ENCODE results near the gene DUSP6.

The DUSP6 gene

GRCh38 chr12:89373763-89374572 is 21.7 kb upstream of the DUSP6 start:
- no peak for DNase-seq

GRCh38 chr12:89372584-89373370 is 20.5 kb upstream of the DUSP6 start:
- no peak for DNase-seq

GRCh38 chr12:89370850-89371249 is 18.5 kb upstream of the DUSP6 start:
- DNase-seq: no peak

GRCh38 chr12:89370421-89370831 is 18.1 kb upstream of the DUSP6 start:
- DNase-seq: no peak

- no peak for DNase-seq
Measured at GRCh38 chr12:89369166-89369565, 16.9 kb upstream of the DUSP6 start.

- DNase-seq: no peak
Measured at GRCh38 chr12:89368391-89368790, 16.1 kb upstream of the DUSP6 start.

GRCh38 chr12:89366676-89367364 is 14.5 kb upstream of the DUSP6 start:
- DNase-seq: no peak

GRCh38 chr12:89364631-89365030 is 12.3 kb upstream of the DUSP6 start:
- DNase-seq: no peak

GRCh38 chr12:89364058-89364457 is 11.8 kb upstream of the DUSP6 start:
- DNase-seq: no peak

GRCh38 chr12:89363582-89363981 is 11.3 kb upstream of the DUSP6 start:
- DNase-seq: no peak

- no peak for DNase-seq
Measured at GRCh38 chr12:89363084-89363483, 10.8 kb upstream of the DUSP6 start.

GRCh38 chr12:89359615-89360014 is 7.3 kb upstream of the DUSP6 start:
- DNase-seq: no peak

- DNase-seq: no peak
Measured at GRCh38 chr12:89358805-89359204, 6.5 kb upstream of the DUSP6 start.

GRCh38 chr12:89357297-89357730 is 5.0 kb upstream of the DUSP6 start:
- no peak for DNase-seq

- no peak for DNase-seq
Measured at GRCh38 chr12:89356069-89356665, 3.9 kb upstream of the DUSP6 start.

GRCh38 chr12:89355243-89356068 is 3.2 kb upstream of the DUSP6 start:
- DNase-seq: no peak

- DNase-seq: peak; percentile 11
Measured at GRCh38 chr12:89354612-89355067, 2.3 kb upstream of the DUSP6 start.

- peak; percentile 26 for DNase-seq
Measured at GRCh38 chr12:89353823-89354611, 1.7 kb upstream of the DUSP6 start.

- peak; percentile 52 for DNase-seq
Measured at GRCh38 chr12:89353188-89353822, 1.0 kb upstream of the DUSP6 start.

GRCh38 chr12:89352242-89352491 is 134 bp downstream of the DUSP6 start:
- DNase-seq: peak; percentile 57
